Stimulated activated CD4-positive, alpha-beta T cell treated with anti-CD3 and anti-CD28 coated beads, Interleukin-2, amount 100 ng/mL, for 24 hours (primary cell): ENCODE results near the gene STUM.

Source experiments
- DNase-seq, 2 donors: peaks; one replicate each; pipeline ENCODE4 v3.0.0-alpha.2; 2020

The STUM gene

GRCh38 chr1:226563666-226564065 is 15.1 kb downstream of the STUM start:
- DNase-seq = no peak

- no peak for DNase-seq
Observed at GRCh38 chr1:226565476-226565875, 16.9 kb downstream of the STUM start.

GRCh38 chr1:226566234-226566633 is 17.7 kb downstream of the STUM start:
- no peak for DNase-seq

- no peak for DNase-seq
Observed at GRCh38 chr1:226566760-226567159, 18.2 kb downstream of the STUM start.

GRCh38 chr1:226568077-226568831 is 19.7 kb downstream of the STUM start:
- no peak for DNase-seq

- DNase-seq = no peak
Observed at GRCh38 chr1:226568975-226569741, 20.6 kb downstream of the STUM start.

- DNase-seq = peak; percentile 24 to 25
Observed at GRCh38 chr1:226569879-226570547, 21.4 kb downstream of the STUM start.

GRCh38 chr1:226571893-226572292 is 23.3 kb downstream of the STUM start:
- DNase-seq = no peak

- no peak for DNase-seq
Observed at GRCh38 chr1:226572325-226572726, 23.8 kb downstream of the STUM start.

GRCh38 chr1:226574044-226574443 is 25.5 kb downstream of the STUM start:
- DNase-seq = no peak

GRCh38 chr1:226574591-226575435 is 26.2 kb downstream of the STUM start:
- no peak for DNase-seq

- DNase-seq = no peak
Observed at GRCh38 chr1:226575436-226575720, 26.8 kb downstream of the STUM start.

GRCh38 chr1:226575739-226576378 is 27.3 kb downstream of the STUM start:
- no peak for DNase-seq

GRCh38 chr1:226576601-226577000 is 28.0 kb downstream of the STUM start:
- no peak for DNase-seq

GRCh38 chr1:226577401-226578180 is 29.0 kb downstream of the STUM start:
- DNase-seq = no peak

GRCh38 chr1:226578946-226579578 is 30.5 kb downstream of the STUM start:
- DNase-seq = no peak

GRCh38 chr1:226579781-226580323 is 31.3 kb downstream of the STUM start:
- no peak for DNase-seq

GRCh38 chr1:226580625-226581270 is 32.2 kb downstream of the STUM start:
- DNase-seq = no peak

GRCh38 chr1:226581650-226582330 is 33.2 kb downstream of the STUM start:
- no peak for DNase-seq

GRCh38 chr1:226582966-226583365 is 34.4 kb downstream of the STUM start:
- no peak for DNase-seq
